Pancreas (tissue), 10 donors: ENCODE measurements around the gene CD180. TPM values are rescaled to one million over a fixed set of nuclear protein-coding genes. Genes with fewer than 3 reads are reported as not detected.

Source experiments
- ATAC-seq, 4 donors: fragments of 200-7000 bp; cut with Tn5 transposase; one replicate each; pipeline versions ENCODE4 v1.8.0 to v1.9.1; 2020; ENCODE audit warnings: mild to moderate bottlenecking in 4 of 4, moderate library complexity in 4 of 4
- DNase-seq, 6 donors: peaks; one replicate each; pipeline ENCODE4 v3.0.0-alpha.2; 2020
- FAIRE-seq: peaks from 2 replicates; lab custom pipeline; 2012; peaks lifted over from hg19 to GRCh38; lab: Jason Lieb, UNC
- H3K27ac ChIP-seq, 4 donors: fragments of 200-600 bp; sonication (generic); 1 replicate in 3 of 4; 2 replicates in 1 of 4; pipeline versions ENCODE4 v1.5.0 to v1.8.0; 2020
- H3K27me3 ChIP-seq, 4 donors: fragments of 200-600 bp; one replicate each; pipeline ENCODE4 v1.8.0; 2021
- H3K36me3 ChIP-seq, 3 donors: fragments of 200-600 bp; sonication (generic) in 1 of 3; one replicate each; pipeline versions ENCODE4 v1.5.0 to v1.8.0; 2020 to 2021
- H3K4me1 ChIP-seq, 3 donors: fragments of 200-600 bp; one replicate each; pipeline ENCODE4 v1.8.0; 2021
- H3K4me3 ChIP-seq, 4 donors: fragments of 200-600 bp; sonication (generic) in 2 of 4; one replicate each; pipeline versions ENCODE4 v1.5.0 to v1.8.0; 2020 to 2021
- H3K9me3 ChIP-seq, 4 donors: fragments of 200-600 bp; one replicate each; pipeline ENCODE4 v1.8.0; 2021
- WGBS, 2 donors: extraction: QIAGEN DNeasy Blood & Tissue Kit; methylation state at CpG; one replicate each; pipeline ENCODE4 v1.1.7; 2013; 5-methylcytosine and 5-hydroxymethylcytosine counted together
- intact Hi-C, 3 donors: fragments of 100-400 bp; cut with DNase I; formaldehyde crosslinking; loops; one replicate each; pipeline versions ENCODE4 v1.11.1 to v1.14.2; 2022
- polyA plus RNA-seq, 2 donors: library from polyadenylated mRNA; stranded (reverse); fragments of 200-250 nt; gene quantifications; one replicate each; pipeline ENCODE4 v1.2.3, GENCODE V29; 2013
- total RNA-seq, 6 donors: library from RNA; stranded (reverse); fragmentation: NEBNext Ultra II Directional in 4 of 6; extraction: Animal tissue kit (Norgen Biotek cat#: 25700) in 4 of 6; gene quantifications; one replicate each; pipeline versions ENCODE4 v1.2.1 to v1.2.4, GENCODE V29; 2021 to 2023
- TF ChIP-seq, protein P1 (sequence below), 4 donors: fragments of 200-600 bp; sonication (generic) in 3 of 4; IDR thresholded peaks; one replicate each; pipeline versions ENCODE4 v1.5.0 to v1.8.0; 2021; ENCODE audit warnings: antibody characterized with exemption in 4 of 4
- donor health status: healthy with polysubstance abuse.
- donor health status: DM: no; HTN: no; CAD: no; lungs with moderate emphysema.
- donor health status: DM: no; HTN: no; CAD: no.
- donor health status: control.
- donor health status: control.
- donor health status: Bipolar disorder and iron deficiency.
- donor health status: DM: yes; HTN: yes; CAD: no.
- donor health status: DM: no; HTN: no; CAD: no.
- donor health status: DM: no; HTN: no; CAD: no.
- donor health status: DM: yes; HTN: yes; CAD: no.

CD180 gene
- total and polyA plus RNA-seq, 8 donors, result 0.04 to 2.9 (median 0.10) TPM

DNA sequence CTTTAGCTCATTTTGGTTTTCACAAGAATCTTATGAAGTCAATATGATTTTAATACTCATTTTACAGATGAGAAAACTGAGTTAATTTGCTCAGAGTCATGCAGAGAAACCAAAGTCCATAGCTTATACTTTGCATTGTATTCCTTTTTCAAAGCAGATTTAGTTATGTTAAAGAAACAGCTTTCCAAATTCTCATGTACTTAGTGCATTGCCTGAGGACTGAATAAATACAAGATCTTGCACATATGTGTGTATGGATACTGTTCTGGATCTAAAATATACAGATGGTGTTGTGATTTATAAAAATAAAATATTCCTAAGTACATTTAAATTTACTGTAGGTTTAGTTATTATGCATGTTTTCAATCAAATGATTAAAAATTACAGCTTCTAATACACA lies 43.5 kb upstream of the CD180 start:
- Histone ChIP-seq H3K4me1 (peaks cover 0 to 2% (median 0%) of the 10 kb centered on the region in 3 donors), H3K4me3 (no peak overlapping the region), H3K27me3 (no peaks in the 10 kb centered on the region), H3K36me3 (no peaks in the 10 kb centered on the region), H3K27ac (no peak overlapping the region), H3K9me3 (no peaks in the 10 kb centered on the region)
- DNase-seq (no peak), ATAC-seq (no peak), FAIRE-seq (no peak)
- TF ChIP-seq, protein P1, sequence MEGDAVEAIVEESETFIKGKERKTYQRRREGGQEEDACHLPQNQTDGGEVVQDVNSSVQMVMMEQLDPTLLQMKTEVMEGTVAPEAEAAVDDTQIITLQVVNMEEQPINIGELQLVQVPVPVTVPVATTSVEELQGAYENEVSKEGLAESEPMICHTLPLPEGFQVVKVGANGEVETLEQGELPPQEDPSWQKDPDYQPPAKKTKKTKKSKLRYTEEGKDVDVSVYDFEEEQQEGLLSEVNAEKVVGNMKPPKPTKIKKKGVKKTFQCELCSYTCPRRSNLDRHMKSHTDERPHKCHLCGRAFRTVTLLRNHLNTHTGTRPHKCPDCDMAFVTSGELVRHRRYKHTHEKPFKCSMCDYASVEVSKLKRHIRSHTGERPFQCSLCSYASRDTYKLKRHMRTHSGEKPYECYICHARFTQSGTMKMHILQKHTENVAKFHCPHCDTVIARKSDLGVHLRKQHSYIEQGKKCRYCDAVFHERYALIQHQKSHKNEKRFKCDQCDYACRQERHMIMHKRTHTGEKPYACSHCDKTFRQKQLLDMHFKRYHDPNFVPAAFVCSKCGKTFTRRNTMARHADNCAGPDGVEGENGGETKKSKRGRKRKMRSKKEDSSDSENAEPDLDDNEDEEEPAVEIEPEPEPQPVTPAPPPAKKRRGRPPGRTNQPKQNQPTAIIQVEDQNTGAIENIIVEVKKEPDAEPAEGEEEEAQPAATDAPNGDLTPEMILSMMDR (IDR thresholded peaks at IDR 0.05), result no peak
- intact Hi-C loops, result loop anchor here in 1 of 3 donors (10.0 kb wide), 1 partner anchor 1015 kb away; no protein-coding TSS in a partner anchor

DNA sequence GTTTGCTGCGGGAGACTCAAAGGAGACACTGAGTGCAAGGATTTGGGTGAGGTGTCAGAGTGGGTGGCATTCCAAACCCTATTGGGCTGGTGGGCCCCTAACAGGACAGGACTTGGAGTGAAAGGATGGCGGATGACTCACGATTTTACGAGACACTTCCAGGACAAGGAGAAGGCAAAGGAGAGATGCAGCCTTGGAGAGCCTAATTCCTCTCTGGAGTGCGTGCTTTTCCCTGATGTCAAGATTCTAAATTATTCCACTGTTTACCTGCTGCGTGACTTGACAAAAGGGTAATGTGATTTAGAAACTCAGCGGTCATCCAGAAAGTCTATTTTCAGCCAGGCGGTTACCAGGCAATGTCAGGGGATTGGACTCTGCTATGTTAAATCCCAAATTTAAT lies 41.6 kb upstream of the CD180 start:
- 88 to 90% methylated on average over 8 of the region's 8 CpGs for WGBS, 2 donors
- H3K36me3 ChIP-seq, result no peaks in the 10 kb centered on the region
- no peak for FAIRE-seq
- no peak overlapping the region for H3K27ac ChIP-seq
- no peak for ATAC-seq
- no peak overlapping the region for H3K4me3 ChIP-seq
- H3K27me3 ChIP-seq, result no peaks in the 10 kb centered on the region
- peaks cover 0 to 10% (median 0%) of the 10 kb centered on the region in 3 donors for H3K4me1 ChIP-seq
- no peak for DNase-seq
- TF ChIP-seq, protein P1 (IDR thresholded peaks at IDR 0.05), result no peak
- intact Hi-C loops, result no loop called here
- H3K9me3 ChIP-seq, result no peaks in the 10 kb centered on the region

DNA sequence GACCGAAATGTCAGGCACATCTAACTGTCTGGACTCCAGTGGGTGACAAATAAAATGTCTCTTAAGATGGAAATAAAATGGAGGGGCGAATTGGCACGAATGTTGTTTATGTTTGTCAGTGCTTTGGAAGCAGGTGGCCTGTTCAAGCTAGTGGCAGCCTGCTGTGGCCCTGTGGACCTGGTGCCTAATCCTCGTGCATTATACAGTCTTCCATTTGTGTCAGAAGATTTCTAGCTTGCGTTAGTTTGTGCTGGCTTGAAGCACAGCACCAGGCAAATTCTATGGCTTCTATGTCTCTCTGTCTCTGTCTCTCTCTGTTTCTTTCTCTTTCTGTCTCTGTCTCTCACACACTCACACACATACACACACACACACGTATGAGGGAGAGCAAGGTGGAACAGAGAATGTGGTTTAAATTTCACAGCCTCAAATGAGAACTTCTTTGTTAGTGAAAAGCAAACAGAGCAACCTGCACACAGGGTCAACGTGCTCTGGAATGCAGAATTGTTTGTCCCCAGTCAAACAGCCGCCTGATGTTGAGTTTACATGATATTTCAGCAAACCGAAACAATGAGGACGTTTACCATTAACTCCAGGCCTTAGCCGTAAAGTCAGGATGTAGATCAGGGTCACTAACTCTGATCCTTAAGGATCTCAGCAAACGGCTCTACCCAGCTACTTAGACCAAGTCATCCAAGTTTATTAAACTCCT lies 39.0 kb upstream of the CD180 start:
- intact Hi-C loops, result no loop called here
- no peaks in the 10 kb centered on the region for H3K9me3 ChIP-seq
- H3K27me3 ChIP-seq, result no peaks in the 10 kb centered on the region
- TF ChIP-seq, protein P1 (IDR thresholded peaks at IDR 0.05), result no peak
- H3K27ac ChIP-seq, result peak overlapping the region in 2 of 4 donors; percentile 64 to 73
- H3K36me3 ChIP-seq, result no peaks in the 10 kb centered on the region
- 53 to 55% methylated on average over 12 of the region's 12 CpGs for WGBS, 2 donors
- peaks cover 0 to 10% (median 0%) of the 10 kb centered on the region in 3 donors for H3K4me1 ChIP-seq
- ATAC-seq, result peak; percentile 28 to 76 (median 66)
- peak in 1 of 6 donors; percentile 21 for DNase-seq
- H3K4me3 ChIP-seq, result no peak overlapping the region
- no peak for FAIRE-seq

DNA sequence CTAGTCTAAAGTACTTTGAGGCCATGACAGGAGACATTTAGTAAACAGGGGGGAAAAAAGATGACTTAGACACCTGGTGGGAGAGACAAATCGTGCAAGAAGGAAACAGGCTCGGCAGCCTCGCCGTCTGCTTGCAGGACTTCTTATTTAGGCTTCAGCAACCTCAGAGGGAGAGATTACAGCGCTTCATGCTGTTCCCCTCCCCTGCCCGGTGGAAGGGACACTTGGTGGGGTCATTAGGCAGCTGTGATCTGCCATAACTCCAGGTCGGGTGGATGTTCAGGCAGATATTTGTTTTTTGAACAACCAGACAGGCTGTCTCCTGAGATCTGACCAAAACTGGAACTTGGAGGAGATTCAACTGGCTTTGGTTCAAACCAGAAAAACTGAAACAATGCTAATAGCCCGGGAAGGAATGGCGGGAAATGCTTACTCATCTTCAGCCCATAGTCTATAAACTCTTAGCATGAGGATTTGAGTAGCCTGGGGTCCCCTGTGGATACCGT lies 38.1 kb upstream of the CD180 start:
- Histone ChIP-seq H3K27ac (peak overlapping the region in 2 of 4 donors; percentile 64 to 73), H3K27me3 (no peaks in the 10 kb centered on the region), H3K4me1 (peaks cover 0 to 10% (median 0%) of the 10 kb centered on the region in 3 donors), H3K4me3 (no peak overlapping the region), H3K9me3 (no peaks in the 10 kb centered on the region), H3K36me3 (no peaks in the 10 kb centered on the region)
- WGBS, 2 donors, result 30 to 32% methylated on average over 10 of the region's 10 CpGs
- peak; percentile 35 to 78 (median 71) for ATAC-seq
- no peak for FAIRE-seq
- TF ChIP-seq, protein P1 (IDR thresholded peaks at IDR 0.05), result no peak
- intact Hi-C loops, result no loop called here
- peak in 2 of 6 donors; percentile 9 to 24 for DNase-seq

DNA sequence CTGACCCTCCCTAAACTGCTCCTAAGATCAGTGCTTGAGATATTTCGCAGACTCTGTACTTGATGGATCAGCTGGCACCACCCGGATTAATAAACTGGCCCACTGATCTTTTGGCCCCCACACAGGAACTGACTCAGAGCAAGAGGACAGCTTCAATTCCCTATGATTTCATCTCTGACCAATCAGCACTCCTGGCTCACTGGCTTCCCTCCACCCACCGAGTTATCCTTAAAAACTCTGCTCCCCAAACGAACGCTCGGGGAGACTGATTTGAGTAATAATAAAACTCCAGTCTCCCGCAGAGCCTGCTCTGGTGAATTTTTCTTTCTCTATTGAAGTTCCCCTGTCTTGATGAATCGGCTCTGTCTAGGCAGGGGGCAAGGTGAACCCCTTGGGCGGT lies 36.5 kb upstream of the CD180 start:
- peaks cover 0 to 10% (median 0%) of the 10 kb centered on the region in 3 donors for H3K4me1 ChIP-seq
- intact Hi-C loops, result no loop called here
- no peaks in the 10 kb centered on the region for H3K36me3 ChIP-seq
- H3K27ac ChIP-seq, result no peak overlapping the region
- no peaks in the 10 kb centered on the region for H3K9me3 ChIP-seq
- DNase-seq (no peak), FAIRE-seq (no peak), ATAC-seq (no peak)
- TF ChIP-seq, protein P1 (IDR thresholded peaks at IDR 0.05), result no peak
- WGBS, 2 donors, result 76 to 86% methylated on average over 9 of the region's 9 CpGs
- H3K27me3 ChIP-seq, result no peaks in the 10 kb centered on the region
- no peak overlapping the region for H3K4me3 ChIP-seq
